Measurements from ENCODE around the gene CLCN3. TPM values are rescaled to one million over a fixed set of nuclear protein-coding genes. Genes with fewer than 3 reads are reported as not detected.

Gene CLCN3
- total RNA-seq, 1 donor from 2014 or later = 39.2 TPM

- no peak for TF ChIP-seq CTCF (IDR thresholded peaks at IDR 0.05)
- H3K4me1 ChIP-seq = no peaks in the 10 kb centered on the region
- no peak overlapping the region for H3K27ac ChIP-seq
- ATAC-seq = no peak
- peaks cover 20% of the 10 kb centered on the region for H3K36me3 ChIP-seq
- H3K9me3 ChIP-seq = no peaks in the 10 kb centered on the region
- intact Hi-C loops (cut with DNase I) = no loop called here
- no peak for DNase-seq
- H3K4me3 ChIP-seq = no peak overlapping the region
- no peaks in the 10 kb centered on the region for H3K27me3 ChIP-seq
These were observed 16.1 kb upstream of the CLCN3 start for GRCh38 chr4:169604131-169604900.

GRCh38 chr4:169604903-169605331 lies 15.5 kb upstream of the CLCN3 start:
- no peak for TF ChIP-seq CTCF (IDR thresholded peaks at IDR 0.05)
- Histone ChIP-seq H3K27me3 (no peaks in the 10 kb centered on the region), H3K36me3 (peaks cover 20% of the 10 kb centered on the region), H3K9me3 (no peaks in the 10 kb centered on the region), H3K27ac (no peak overlapping the region), H3K4me1 (no peaks in the 10 kb centered on the region), H3K4me3 (no peak overlapping the region)
- DNase-seq (no peak), ATAC-seq (no peak)
- intact Hi-C loops (cut with DNase I) = no loop called here

- H3K9me3 ChIP-seq = no peaks in the 10 kb centered on the region
- intact Hi-C loops (cut with DNase I) = no loop called here
- no peak for TF ChIP-seq CTCF (IDR thresholded peaks at IDR 0.05)
These were observed 9.2 kb upstream of the CLCN3 start for GRCh38 chr4:169611157-169611556.

GRCh38 chr4:169611991-169612870 lies 8.1 kb upstream of the CLCN3 start, which contains the start of gene NEK1:
NEK1 (minus strand) TSS chr4:169612583; CDS start chr4:169602630, 9,953 bp downstream.
- DNase-seq (peak; percentile 95), ATAC-seq (peak; percentile 99)
- Histone ChIP-seq H3K9me3 (no peaks in the 10 kb centered on the region), H3K36me3 (no peaks in the 10 kb centered on the region), H3K27ac (peak within 1 kb of the TSS; percentile 96), H3K4me1 (peaks cover 14% of the 10 kb centered on the region), H3K27me3 (no peaks in the 10 kb centered on the region), H3K4me3 (peak within 1 kb of the TSS; percentile 83)
- intact Hi-C loops (cut with DNase I) = no loop called here
- no peak for TF ChIP-seq CTCF (IDR thresholded peaks at IDR 0.05)

More at GRCh38 chr4:169611157-169611556, 9.2 kb upstream of the CLCN3 start:
- H3K4me1 ChIP-seq = peaks cover 14% of the 10 kb centered on the region
- ATAC-seq (no peak), DNase-seq (no peak)
- peak overlapping the region; percentile 83 for H3K4me3 ChIP-seq
- H3K36me3 ChIP-seq = no peaks in the 10 kb centered on the region
- H3K27ac ChIP-seq = no peak overlapping the region
- H3K27me3 ChIP-seq = no peaks in the 10 kb centered on the region

GRCh38 chr4:169612871-169613859 lies 7.2 kb upstream of the CLCN3 start:
- Histone ChIP-seq H3K27me3 (no peaks in the 10 kb centered on the region), H3K27ac (peak overlapping the region; percentile 96), H3K4me1 (peaks cover 14% of the 10 kb centered on the region), H3K9me3 (no peaks in the 10 kb centered on the region), H3K36me3 (no peaks in the 10 kb centered on the region), H3K4me3 (peak overlapping the region; percentile 83)
- peak; percentile 79 for ATAC-seq
- DNase-seq = peak; percentile 80
- intact Hi-C loops (cut with DNase I) = no loop called here
- TF ChIP-seq CTCF (IDR thresholded peaks at IDR 0.05) = peak; percentile 74

Data from upper lobe of right lung (tissue), 1 donor.